PC-3 (cell line): Measurements from ENCODE around the gene ZC3H7A. TPM values are rescaled to one million over a fixed set of nuclear protein-coding genes. Genes with fewer than 3 reads are reported as not detected.

ENCODE experiments used
- ATAC-seq: fragments of 200-7000 bp; cut with Tn5 transposase; 2 replicates; pipeline ENCODE4 v1.9.1; 2020; ENCODE audit warnings: mild to moderate bottlenecking, moderate library complexity
- BruUV-seq: library from RNA; stranded (reverse); fragments of 400-500 nt; replicated peaks from 2 replicates; lab custom pipeline; 2021; lab: Mats Ljungman, UMichigan
- CTCF ChIA-PET: fragments of 300-600 bp; sonication (Branson Sonifier 250); formaldehyde crosslinking; loops from one replicate; lab custom pipeline; 2022; ENCODE audit warnings: antibody characterized with exemption; lab: Charles Lee
- POLR2A ChIA-PET: fragments of 300-600 bp; sonication (Branson Sonifier 250); formaldehyde crosslinking; loops from one replicate; lab custom pipeline; 2022; ENCODE audit warnings: antibody characterized with exemption; ENCODE audit not compliant: unreplicated experiment; lab: Charles Lee
- DNase-seq: peaks from one replicate; pipeline ENCODE4 v3.0.0-alpha.2; 2015
- H2AFZ ChIP-seq: fragments of 300-600 bp; sonication (generic); 2 replicates; pipeline ENCODE4 v1.6.0; 2016; ENCODE audit warnings: antibody characterized with exemption, low read length
- H3F3A ChIP-seq: fragments of 300-600 bp; sonication (generic); one replicate; pipeline ENCODE4 v1.6.0; 2017; ENCODE audit warnings: antibody characterized with exemption, low read length, control low read depth, mild to moderate bottlenecking; ENCODE audit not compliant: unreplicated experiment
- H3K27ac ChIP-seq: fragments of 300-600 bp; sonication (generic); 2 replicates; pipeline ENCODE4 v1.5.1; 2016; ENCODE audit warnings: mild to moderate bottlenecking, low read length
- H3K27me3 ChIP-seq: fragments of 300-600 bp; sonication (generic); 2 replicates; pipeline ENCODE4 v1.6.1; 2016; ENCODE audit warnings: low read length, mixed read lengths
- H3K36me3 ChIP-seq: fragments of 300-600 bp; sonication (generic); 2 replicates; pipeline ENCODE4 v1.6.1; 2016; ENCODE audit warnings: low read depth, mixed run types, low read length, mixed read lengths
- H3K4me1 ChIP-seq: fragments of 300-600 bp; sonication (generic); 2 replicates; pipeline ENCODE4 v1.5.1; 2016; ENCODE audit warnings: low read length; ENCODE audit not compliant: insufficient read depth
- H3K4me2 ChIP-seq: fragments of 300-600 bp; sonication (generic); 2 replicates; pipeline ENCODE4 v1.6.0; 2016; ENCODE audit warnings: low read length
- H3K4me3 ChIP-seq: fragments of 300-600 bp; sonication (generic); 2 replicates; pipeline ENCODE4 v1.5.1; 2016; ENCODE audit warnings: mild to moderate bottlenecking, low read length, mixed read lengths
- H3K79me2 ChIP-seq: fragments of 300-600 bp; sonication (generic); 2 replicates; pipeline ENCODE4 v1.6.1; 2017; ENCODE audit warnings: low read length, mixed read lengths
- H3K9ac ChIP-seq: fragments of 300-600 bp; sonication (generic); 2 replicates; pipeline ENCODE4 v1.6.0; 2016; ENCODE audit warnings: mild to moderate bottlenecking, low read length
- H3K9me2 ChIP-seq: fragments of 300-600 bp; sonication (generic); replicated peaks from 2 replicates; pipeline ENCODE4 v1.6.1; 2016; ENCODE audit warnings: mixed run types, low read length, mixed read lengths
- H3K9me3 ChIP-seq: fragments of 300-600 bp; sonication (generic); 2 replicates; pipeline ENCODE4 v1.6.1; 2016; ENCODE audit warnings: low read length, mixed read lengths
- H4K20me1 ChIP-seq: fragments of 300-600 bp; sonication (generic); 2 replicates; pipeline ENCODE4 v1.6.1; 2016; ENCODE audit warnings: low read length, mixed read lengths
- CTCF ChIP-seq: fragments of 300-600 bp; sonication (generic); conservative IDR thresholded peaks from 2 replicates; pipeline ENCODE4 v1.5.1; 2017; ENCODE audit warnings: antibody characterized with exemption, low read depth, mild to moderate bottlenecking, low read length
- EZH2 ChIP-seq: fragments of 300-600 bp; sonication (generic); IDR thresholded peaks from one replicate; pipeline ENCODE4 v1.6.1; 2017; ENCODE audit warnings: antibody characterized with exemption, mild to moderate bottlenecking, low read length; ENCODE audit not compliant: unreplicated experiment
- EZH2phosphoT487 ChIP-seq: fragments of 300-600 bp; sonication (generic); IDR thresholded peaks from 2 replicates; pipeline ENCODE4 v1.6.1; 2018; ENCODE audit warnings: mild to moderate bottlenecking, antibody characterized with exemption, low read length, borderline replicate concordance
- intact Hi-C: fragments of 100-400 bp; cut with micrococcal nuclease; formaldehyde crosslinking; loops from 2 replicates; pipeline ENCODE4 v1.9.0; 2023
- total RNA-seq: library from RNA; depleted of rRNA; stranded (reverse); fragments of >200 nt; gene quantifications from 2 replicates; pipeline ENCODE4 v1.2.3, GENCODE V29; 2014

Gene ZC3H7A
- total RNA-seq, 1 experiment from 2014 or later = 21.2 TPM

GRCh38 chr16:11750056-11750455 is 47.0 kb downstream of the ZC3H7A start:
- H3K4me3 ChIP-seq = no peak overlapping the region
- ChIA-PET POLR2A (no interaction called here), CTCF (no interaction called here)
- no peak overlapping the region for H3K9ac ChIP-seq
- intact Hi-C loops = no loop called here
- BruUV-seq = no TSS peak
- no peaks in the 10 kb centered on the region for H3K4me1 ChIP-seq
- ATAC-seq (no peak), DNase-seq (no peak)
- no peaks in the 10 kb centered on the region for H3K9me3 ChIP-seq
- H3K27me3 ChIP-seq = no peaks in the 10 kb centered on the region
- H3F3A ChIP-seq = no peaks in the 10 kb centered on the region
- H3K79me2 ChIP-seq = no peaks in the 10 kb centered on the region
- H4K20me1 ChIP-seq = no peaks in the 10 kb centered on the region
- H3K36me3 ChIP-seq = peaks cover 18% of the 10 kb centered on the region; the same call in 1 of the 2 replicates
- TF ChIP-seq EZH2phosphoT487 (no peak), EZH2 (no peak), CTCF (no peak)
- no peaks in the 10 kb centered on the region for H3K9me2 ChIP-seq
- no peak overlapping the region for H2AFZ ChIP-seq
- no peak overlapping the region for H3K4me2 ChIP-seq
- H3K27ac ChIP-seq = no peak overlapping the region

- Histone ChIP-seq H3K27ac (no peak overlapping the region), H3K4me1 (peaks cover 1% of the 10 kb centered on the region; the same call in 1 of the 2 replicates), H4K20me1 (no peaks in the 10 kb centered on the region), H3K27me3 (no peaks in the 10 kb centered on the region), H2AFZ (no peak overlapping the region), H3K9me3 (no peaks in the 10 kb centered on the region), H3K79me2 (0 out of 2 replicates have a peak, but pooled peaks cover under 1% of the 10 kb centered on the region), H3F3A (no peaks in the 10 kb centered on the region), H3K9ac (no peak overlapping the region), H3K4me2 (no peak overlapping the region), H3K4me3 (no peak overlapping the region), H3K9me2 (no peaks in the 10 kb centered on the region), H3K36me3 (peaks cover 18% of the 10 kb centered on the region; the same call in 1 of the 2 replicates)
- TF ChIP-seq EZH2 (no peak), EZH2phosphoT487 (no peak), CTCF (no peak)
- intact Hi-C loops = no loop called here
- no TSS peak for BruUV-seq
- ChIA-PET POLR2A (no interaction called here), CTCF (no interaction called here)
- no peak for DNase-seq
- no peak for ATAC-seq
These were observed 48.4 kb downstream of the ZC3H7A start for GRCh38 chr16:11748404-11749254.

- Histone ChIP-seq H4K20me1 (no peaks in the 10 kb centered on the region), H3K9ac (no peak overlapping the region), H3K9me3 (no peaks in the 10 kb centered on the region), H3F3A (no peaks in the 10 kb centered on the region), H3K4me1 (peaks cover 7% of the 10 kb centered on the region; the same call in 1 of the 2 replicates), H3K4me2 (no peak overlapping the region), H3K79me2 (0 out of 2 replicates have a peak, but pooled peaks cover 7% of the 10 kb centered on the region), H3K4me3 (no peak overlapping the region), H3K27me3 (no peaks in the 10 kb centered on the region), H3K36me3 (peaks cover 18% of the 10 kb centered on the region; the same call in 1 of the 2 replicates), H3K9me2 (no peaks in the 10 kb centered on the region), H3K27ac (no peak overlapping the region), H2AFZ (no peak overlapping the region)
- intact Hi-C loops = no loop called here
- ChIA-PET CTCF (no interaction called here), POLR2A (no interaction called here)
- ATAC-seq (no peak), DNase-seq (no peak)
- TF ChIP-seq EZH2 = no peak
- TF ChIP-seq EZH2phosphoT487 = no peak
- no peak for TF ChIP-seq CTCF
- no TSS peak for BruUV-seq
These were observed 49.1 kb downstream of the ZC3H7A start for GRCh38 chr16:11747949-11748403.
